GM21529 (cell line): ENCODE results near the gene CAMK2G.
A peak's percentile ranks its signal among the peaks of the same experiment; 100 is the strongest.
"Not testable (repeated sequence)": the region's sequence is repeated elsewhere in the genome, so short reads cannot be mapped to it uniquely, and the experiment has no call there.

Experiments used
- ATAC-seq: cut with Tn5 transposase; IDR thresholded peaks from one replicate; pipeline ENCODE4 v1.9.1; 2021; ENCODE audit not compliant: unreplicated experiment

CAMK2G gene

GRCh38 chr10:73905256-73906020 is 31.1 kb upstream of the CAMK2G start:
- ATAC-seq: no peak

- ATAC-seq: no peak
Observed at GRCh38 chr10:73902351-73902750, 28.0 kb upstream of the CAMK2G start.

GRCh38 chr10:73901261-73901660 is 26.9 kb upstream of the CAMK2G start:
- no peak for ATAC-seq

- ATAC-seq: no peak
Observed at GRCh38 chr10:73900064-73900463, 25.7 kb upstream of the CAMK2G start.

- ATAC-seq: no peak
Observed at GRCh38 chr10:73899423-73899822, 25.1 kb upstream of the CAMK2G start.

- no peak for ATAC-seq
Observed at GRCh38 chr10:73898730-73899410, 24.5 kb upstream of the CAMK2G start.

GRCh38 chr10:73897693-73898092 is 23.3 kb upstream of the CAMK2G start:
- ATAC-seq: no peak

GRCh38 chr10:73895381-73895780 is 21.0 kb upstream of the CAMK2G start:
- ATAC-seq: not testable (repeated sequence)

- no peak for ATAC-seq
Observed at GRCh38 chr10:73894245-73894971, 20.1 kb upstream of the CAMK2G start.

GRCh38 chr10:73893426-73893825 is 19.1 kb upstream of the CAMK2G start:
- ATAC-seq: no peak

- ATAC-seq: no peak
Observed at GRCh38 chr10:73892310-73893030, 18.1 kb upstream of the CAMK2G start.

GRCh38 chr10:73891540-73891939 is 17.2 kb upstream of the CAMK2G start:
- ATAC-seq: no peak

- not testable (repeated sequence) for ATAC-seq
Observed at GRCh38 chr10:73890830-73891229, 16.5 kb upstream of the CAMK2G start.

- ATAC-seq: no peak
Observed at GRCh38 chr10:73890261-73890660, 15.9 kb upstream of the CAMK2G start.

- ATAC-seq: not testable (repeated sequence)
Observed at GRCh38 chr10:73889416-73889815, 15.1 kb upstream of the CAMK2G start.

- no peak for ATAC-seq
Observed at GRCh38 chr10:73889014-73889413, 14.7 kb upstream of the CAMK2G start.

GRCh38 chr10:73888514-73888913 is 14.2 kb upstream of the CAMK2G start:
- no peak for ATAC-seq

GRCh38 chr10:73887294-73888039 is 13.1 kb upstream of the CAMK2G start:
- ATAC-seq: no peak

GRCh38 chr10:73886661-73887293 is 12.4 kb upstream of the CAMK2G start:
- ATAC-seq: no peak

GRCh38 chr10:73886085-73886529 is 11.8 kb upstream of the CAMK2G start:
- peak; percentile 74 for ATAC-seq
